ENCODE measurements around the gene PHC2.

GRCh38 chr1:33282791-33283190 lies 148.1 kb downstream of the PHC2 start:
- no peak for TF ChIP-seq POLR2A (IDR thresholded peaks at IDR 0.05; ENCODE audit: borderline replicate concordance, extremely low read depth, insufficient read depth, insufficient read length)
- no peak for TF ChIP-seq REST (IDR thresholded peaks at IDR 0.05; ENCODE audit: low read depth)
- TF ChIP-seq EGR1 (IDR thresholded peaks at IDR 0.05; ENCODE audit: low read depth): no peak
- TF ChIP-seq CTCF (IDR thresholded peaks at IDR 0.05 in 2 of 3, conservative IDR thresholded peaks at IDR 0.05 in 1 of 3; ENCODE audit: borderline replicate concordance in 1 of 3, insufficient read depth in 1 of 3, low read depth in 2 of 3, low read length in 2 of 3): no peak
- no peak for TF ChIP-seq POLR2AphosphoS5 (IDR thresholded peaks at IDR 0.05; ENCODE audit: low read depth, low read length)
- TF ChIP-seq YY1 (IDR thresholded peaks at IDR 0.05; ENCODE audit: extremely low read depth, insufficient replicate concordance, low read depth, low read length): no peak
- TF ChIP-seq ZBTB33 (IDR thresholded peaks at IDR 0.05; ENCODE audit: extremely low read depth, insufficient replicate concordance, low read length): no peak
- TF ChIP-seq JUND (IDR thresholded peaks at IDR 0.05): no peak
- TF ChIP-seq EZH2phosphoT487 (IDR thresholded peaks at IDR 0.05; ENCODE audit: borderline replicate concordance): no peak
- no peak for TF ChIP-seq TCF7L2 (IDR thresholded peaks at IDR 0.05; ENCODE audit: borderline replicate concordance, extremely low read depth, insufficient read depth, insufficient read length)
- no peak for TF ChIP-seq RAD21 (IDR thresholded peaks at IDR 0.05; ENCODE audit: low read depth)
- TF ChIP-seq ATF3 (IDR thresholded peaks at IDR 0.05): no peak
- TF ChIP-seq EZH2 (IDR thresholded peaks at IDR 0.05): no peak

Data from HCT116 (cell line).